HEK293T (cell line): ENCODE results near the gene CXCL16.

Source experiments
- CTCF ChIA-PET: fragments of 350-600 bp; formaldehyde crosslinking; extraction: SDS; loops from one replicate; lab custom pipeline; 2021; ENCODE audit warnings: antibody characterized with exemption, inconsistent platforms; lab: Yijun Ruan, JAX
- POLR2A ChIA-PET: fragments of 350-600 bp; formaldehyde crosslinking; extraction: SDS; loops from one replicate; lab custom pipeline; 2020; ENCODE audit warnings: antibody characterized with exemption, inconsistent platforms; lab: Yijun Ruan, JAX
- DNase-seq: peaks from one replicate; pipeline ENCODE4 v3.0.0; 2012; ENCODE audit warnings: mixed read lengths; ENCODE audit errors: extremely low spot score
- ARNT ChIP-seq: fragments of 450-650 bp; IDR thresholded peaks from 2 replicates; pipeline ENCODE4 v1.6.1; 2017; ENCODE audit warnings: mild to moderate bottlenecking
- BHLHE40 ChIP-seq: fragments of 450-650 bp; IDR thresholded peaks from 2 replicates; pipeline ENCODE4 v1.6.1; 2016; ENCODE audit warnings: mild to moderate bottlenecking, moderate library complexity, borderline replicate concordance
- CTBP1 ChIP-seq: fragments of 450-650 bp; IDR thresholded peaks from 2 replicates; pipeline ENCODE4 v1.6.1; 2016; ENCODE audit warnings: borderline replicate concordance
- ELF4 ChIP-seq: fragments of 450-650 bp; IDR thresholded peaks from 2 replicates; pipeline ENCODE4 v1.6.1; 2017; ENCODE audit warnings: antibody characterized with exemption
- FOXA1 ChIP-seq: fragments of 450-650 bp; IDR thresholded peaks from 2 replicates; pipeline ENCODE4 v1.6.1; 2016; ENCODE audit warnings: mild to moderate bottlenecking
- FOXK2 ChIP-seq: fragments of 450-650 bp; IDR thresholded peaks from 2 replicates; pipeline ENCODE4 v1.6.1; 2016; ENCODE audit warnings: mild to moderate bottlenecking
- FOXM1 ChIP-seq: fragments of 450-650 bp; IDR thresholded peaks from 2 replicates; pipeline ENCODE4 v1.6.1; 2017; ENCODE audit warnings: mild to moderate bottlenecking, borderline replicate concordance
- HDGF ChIP-seq: fragments of 450-650 bp; IDR thresholded peaks from 2 replicates; pipeline ENCODE4 v1.6.1; 2017; ENCODE audit warnings: antibody characterized with exemption, borderline replicate concordance
- L3MBTL2 ChIP-seq: fragments of 450-650 bp; conservative IDR thresholded peaks from 2 replicates; pipeline ENCODE4 v1.6.1; 2016; ENCODE audit warnings: mild to moderate bottlenecking
- LEF1 ChIP-seq: fragments of 450-650 bp; IDR thresholded peaks from 2 replicates; pipeline ENCODE4 v1.6.1; 2017; ENCODE audit warnings: mild to moderate bottlenecking, borderline replicate concordance
- NFRKB ChIP-seq: fragments of 450-650 bp; IDR thresholded peaks from 2 replicates; pipeline ENCODE4 v1.6.1; 2016; ENCODE audit warnings: mild to moderate bottlenecking, moderate library complexity
- SP1 ChIP-seq: fragments of 450-650 bp; IDR thresholded peaks from 2 replicates; pipeline ENCODE4 v1.6.1; 2017
- SUZ12 ChIP-seq: fragments of 450-650 bp; IDR thresholded peaks from 2 replicates; pipeline ENCODE4 v1.6.1; 2016; ENCODE audit warnings: mild to moderate bottlenecking
- TARDBP ChIP-seq: fragments of 450-650 bp; IDR thresholded peaks from 2 replicates; pipeline ENCODE4 v1.6.1; 2016
- ZNF384 ChIP-seq: fragments of 450-650 bp; IDR thresholded peaks from 2 replicates; pipeline ENCODE4 v1.6.1; 2016
- TF ChIP-seq, protein P1 (sequence below): fragments of 450-650 bp; IDR thresholded peaks from 2 replicates; pipeline ENCODE4 v1.6.1; 2016

Gene CXCL16

DNA sequence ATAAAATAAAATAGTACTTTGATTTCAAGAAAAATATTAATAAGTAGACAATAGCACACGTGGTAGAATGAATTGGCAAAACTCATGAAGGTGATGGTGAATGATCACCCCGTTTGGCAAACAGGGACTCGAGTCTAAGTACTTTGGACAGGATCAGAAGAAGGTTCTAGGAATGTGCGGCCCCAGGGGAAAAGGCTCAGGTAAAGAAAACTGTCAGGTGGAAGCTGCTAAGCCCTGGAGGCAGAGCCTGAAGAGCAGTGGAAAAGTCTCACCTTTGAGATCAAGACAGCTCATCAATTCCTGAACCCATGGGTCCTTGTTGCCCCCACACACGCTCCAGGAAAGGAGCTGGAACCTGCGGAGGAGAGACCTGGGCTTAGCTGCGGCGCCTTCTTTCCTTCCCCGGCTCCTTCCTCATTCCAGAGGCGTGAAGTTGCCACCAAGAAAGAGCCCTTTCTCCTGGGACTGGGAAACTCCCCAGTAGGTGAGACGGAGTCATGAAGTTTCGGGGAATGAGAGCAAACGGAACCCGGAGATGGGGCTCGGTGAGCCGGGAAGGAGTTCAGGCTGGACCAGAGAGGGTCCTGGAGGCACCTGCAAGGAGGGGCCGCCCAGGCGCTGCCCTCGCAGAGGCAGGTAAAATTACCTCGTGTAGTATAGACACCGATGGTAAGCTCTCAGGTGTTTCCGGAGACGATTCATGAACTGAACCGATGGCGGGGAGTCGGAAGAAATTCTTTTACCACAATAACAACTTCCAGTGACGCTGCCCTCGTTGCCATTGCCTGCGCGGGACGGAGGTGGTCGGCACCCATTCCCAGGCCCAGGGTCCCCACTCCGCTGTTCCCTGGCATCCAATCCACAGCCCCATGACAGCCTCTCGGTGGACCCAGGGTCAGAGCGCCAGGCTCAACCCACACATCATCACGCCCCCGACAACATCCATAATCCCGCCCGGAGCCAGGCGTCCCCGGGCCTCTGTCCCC lies 1.3 kb downstream of the CXCL16 start:
- DNase-seq: no peak
- no peak for TF ChIP-seq SUZ12
- no peak for TF ChIP-seq SP1
- no peak for TF ChIP-seq L3MBTL2
- no peak for TF ChIP-seq NFRKB
- no peak for TF ChIP-seq FOXK2
- TF ChIP-seq ARNT: no peak
- TF ChIP-seq, protein P1, sequence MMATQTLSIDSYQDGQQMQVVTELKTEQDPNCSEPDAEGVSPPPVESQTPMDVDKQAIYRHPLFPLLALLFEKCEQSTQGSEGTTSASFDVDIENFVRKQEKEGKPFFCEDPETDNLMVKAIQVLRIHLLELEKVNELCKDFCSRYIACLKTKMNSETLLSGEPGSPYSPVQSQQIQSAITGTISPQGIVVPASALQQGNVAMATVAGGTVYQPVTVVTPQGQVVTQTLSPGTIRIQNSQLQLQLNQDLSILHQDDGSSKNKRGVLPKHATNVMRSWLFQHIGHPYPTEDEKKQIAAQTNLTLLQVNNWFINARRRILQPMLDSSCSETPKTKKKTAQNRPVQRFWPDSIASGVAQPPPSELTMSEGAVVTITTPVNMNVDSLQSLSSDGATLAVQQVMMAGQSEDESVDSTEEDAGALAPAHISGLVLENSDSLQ: no peak
- TF ChIP-seq FOXM1: no peak
- TF ChIP-seq HDGF: no peak
- TF ChIP-seq CTBP1: no peak
- no peak for TF ChIP-seq FOXA1
- no peak for TF ChIP-seq ELF4
- TF ChIP-seq TARDBP: no peak
- no peak for TF ChIP-seq ZNF384
- no peak for TF ChIP-seq BHLHE40
- no peak for TF ChIP-seq LEF1
- ChIA-PET POLR2A (interaction anchor here (1.2 to 1.7 kb wide), 2 partner anchors 48 to 52 kb away, joined by 3 to 6 read pairs; partner anchors contain the start of gene VMO1), CTCF (interaction anchor here (0.6 kb wide), 1 partner anchor 52 kb away, joined by 8 read pairs; no protein-coding TSS in a partner anchor)

- CTCF ChIA-PET: interaction anchor here (0.7 to 1.1 kb wide), 2 partner anchors 54 to 104 kb away, joined by 3 read pairs; no protein-coding TSS in a partner anchor
- TF ChIP-seq HDGF (no peak), BHLHE40 (no peak), L3MBTL2 (no peak), NFRKB (no peak), FOXM1 (no peak), CTBP1 (no peak), FOXK2 (no peak)
- DNase-seq: no peak
- POLR2A ChIA-PET: interaction anchor here (0.7 kb wide), 1 partner anchor 54 kb away, joined by 3 read pairs; no protein-coding TSS in a partner anchor
Observed at GRCh38 chr17:4735876-4736651, 3.7 kb downstream of the CXCL16 start.

GRCh38 chr17:4734857-4735475 lies 4.8 kb downstream of the CXCL16 start:
- TF ChIP-seq LEF1 (no peak), ELF4 (no peak), L3MBTL2 (no peak), HDGF (no peak), TARDBP (no peak), NFRKB (no peak), FOXM1 (no peak), ZNF384 (no peak), BHLHE40 (no peak), FOXA1 (no peak), SP1 (no peak), SUZ12 (no peak), CTBP1 (no peak), ARNT (no peak), FOXK2 (no peak)
- TF ChIP-seq, protein P1: no peak
- POLR2A ChIA-PET: interaction anchor here (0.5 kb wide), 1 partner anchor 19 kb away, joined by 3 read pairs; no protein-coding TSS in a partner anchor
- DNase-seq: no peak
- CTCF ChIA-PET: no interaction called here

- POLR2A ChIA-PET: interaction anchor here (3.7 kb wide), 1 partner anchor 57 kb away, joined by 20 read pairs; no protein-coding TSS in a partner anchor
- DNase-seq: no peak
- TF ChIP-seq BHLHE40: no peak
- no peak for TF ChIP-seq SUZ12
- no peak for TF ChIP-seq LEF1
- TF ChIP-seq ELF4: no peak
- TF ChIP-seq ARNT: no peak
- no peak for TF ChIP-seq FOXK2
- TF ChIP-seq ZNF384: no peak
- TF ChIP-seq, protein P1: no peak
- no peak for TF ChIP-seq SP1
- TF ChIP-seq CTBP1: no peak
- TF ChIP-seq NFRKB: no peak
- TF ChIP-seq FOXM1: no peak
- no peak for TF ChIP-seq TARDBP
- TF ChIP-seq HDGF: no peak
- no peak for TF ChIP-seq FOXA1
- no peak for TF ChIP-seq L3MBTL2
- CTCF ChIA-PET: no interaction called here
Observed at GRCh38 chr17:4733073-4733531, 6.6 kb downstream of the CXCL16 start.
